Coronary artery (tissue), 2 donors: ENCODE data around the gene HOXA10.

Experiments
- DNase-seq: peaks from one replicate; pipeline ENCODE4 v3.0.0-alpha.2; 2017; ENCODE audit warnings: low spot score
- H3K27ac ChIP-seq, 2 donors: fragments of 200-600 bp; sonication (generic); one replicate each; pipeline ENCODE4 v1.5.1; 2016 to 2019
- H3K4me3 ChIP-seq: fragments of 200-600 bp; sonication (generic); 2 replicates; pipeline ENCODE4 v1.5.1; 2016; ENCODE audit warnings: mild to moderate bottlenecking, moderate library complexity
- TF ChIP-seq, protein P1 (sequence below): fragments of 200-600 bp; sonication (generic); IDR thresholded peaks from one replicate; pipeline ENCODE4 v1.5.1; 2019; ENCODE audit warnings: antibody characterized with exemption

The HOXA10 gene

DNA sequence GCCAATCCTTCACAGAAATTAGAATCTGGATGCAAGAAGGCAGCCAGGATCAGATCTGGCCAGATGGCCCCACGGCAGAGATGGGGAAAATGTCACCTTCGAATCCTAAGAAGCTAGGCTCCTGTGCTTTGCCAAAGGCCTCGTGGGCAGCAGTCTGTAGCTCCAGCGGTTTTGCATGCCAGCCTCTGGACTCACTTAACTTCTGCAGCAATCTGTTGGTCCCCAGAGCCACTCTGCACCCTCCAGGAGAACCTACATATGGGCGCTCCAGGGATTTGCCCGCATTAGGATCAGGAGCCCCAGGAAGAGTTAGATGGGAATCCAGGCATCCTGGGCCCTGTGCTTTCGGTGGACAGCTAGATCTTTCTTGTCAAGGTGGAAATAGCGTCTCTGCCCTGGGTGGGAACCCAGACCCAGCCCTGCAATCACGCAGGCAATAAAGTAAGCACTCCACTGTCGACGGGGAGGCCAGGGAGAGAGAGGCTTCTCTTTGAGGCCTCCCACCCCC, 35.9 kb upstream of the HOXA10 start:
- Histone ChIP-seq H3K27ac (no peak overlapping the region), H3K4me3 (peak overlapping the region; percentile 44)
- no peak for DNase-seq
- TF ChIP-seq, protein P1, sequence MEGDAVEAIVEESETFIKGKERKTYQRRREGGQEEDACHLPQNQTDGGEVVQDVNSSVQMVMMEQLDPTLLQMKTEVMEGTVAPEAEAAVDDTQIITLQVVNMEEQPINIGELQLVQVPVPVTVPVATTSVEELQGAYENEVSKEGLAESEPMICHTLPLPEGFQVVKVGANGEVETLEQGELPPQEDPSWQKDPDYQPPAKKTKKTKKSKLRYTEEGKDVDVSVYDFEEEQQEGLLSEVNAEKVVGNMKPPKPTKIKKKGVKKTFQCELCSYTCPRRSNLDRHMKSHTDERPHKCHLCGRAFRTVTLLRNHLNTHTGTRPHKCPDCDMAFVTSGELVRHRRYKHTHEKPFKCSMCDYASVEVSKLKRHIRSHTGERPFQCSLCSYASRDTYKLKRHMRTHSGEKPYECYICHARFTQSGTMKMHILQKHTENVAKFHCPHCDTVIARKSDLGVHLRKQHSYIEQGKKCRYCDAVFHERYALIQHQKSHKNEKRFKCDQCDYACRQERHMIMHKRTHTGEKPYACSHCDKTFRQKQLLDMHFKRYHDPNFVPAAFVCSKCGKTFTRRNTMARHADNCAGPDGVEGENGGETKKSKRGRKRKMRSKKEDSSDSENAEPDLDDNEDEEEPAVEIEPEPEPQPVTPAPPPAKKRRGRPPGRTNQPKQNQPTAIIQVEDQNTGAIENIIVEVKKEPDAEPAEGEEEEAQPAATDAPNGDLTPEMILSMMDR: no peak

DNA sequence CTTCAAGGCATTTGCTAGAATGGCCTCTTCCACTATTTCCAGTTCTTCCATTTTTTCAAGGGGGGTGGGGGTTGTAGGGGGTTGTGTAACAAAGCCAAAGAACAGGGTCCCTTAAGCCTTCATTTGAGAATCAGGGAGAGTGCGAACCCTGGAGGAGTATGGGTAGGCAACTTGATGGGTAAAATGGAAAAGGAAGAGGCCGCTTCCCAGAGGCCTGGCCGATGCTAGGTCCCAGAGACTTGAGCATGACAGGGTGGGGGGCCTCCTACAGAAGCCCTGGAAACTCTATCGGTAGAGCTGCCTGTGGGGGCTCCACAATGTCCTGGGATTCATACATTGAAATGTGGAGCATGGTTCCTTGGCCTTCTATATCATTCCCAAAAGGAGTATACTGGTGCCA, 34.9 kb upstream of the HOXA10 start:
- Histone ChIP-seq H3K4me3 (no peak overlapping the region), H3K27ac (no peak overlapping the region)
- TF ChIP-seq, protein P1: no peak

DNA sequence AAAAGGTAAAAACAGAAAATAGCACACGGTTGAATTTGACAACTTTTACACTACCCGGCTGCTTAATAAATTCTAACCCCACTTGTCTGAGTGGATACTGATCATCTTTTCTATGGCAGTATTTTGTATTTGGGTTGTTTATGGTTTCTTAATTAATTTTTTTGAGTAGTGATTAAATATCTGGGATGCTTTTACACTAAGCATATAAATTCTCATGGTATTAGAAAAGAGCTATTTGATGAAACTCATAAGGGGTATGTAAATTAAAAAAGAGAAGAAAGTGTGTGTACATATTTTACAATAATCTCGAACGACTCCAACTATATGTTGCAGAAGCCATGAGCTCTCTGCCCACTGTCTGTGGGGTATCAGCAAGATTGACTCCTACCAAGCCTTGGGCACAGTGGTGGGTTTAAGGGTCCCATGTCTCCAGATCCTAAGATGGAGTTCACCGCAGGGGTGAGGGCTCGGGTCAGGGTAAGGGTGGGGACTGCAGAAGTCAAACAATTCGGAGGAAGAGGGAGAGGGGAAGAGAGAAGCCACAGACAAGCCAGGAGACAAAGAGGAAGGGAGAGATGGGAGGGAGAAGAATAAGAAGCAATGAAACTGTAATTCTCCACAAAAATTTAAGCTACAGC, 33.3 kb upstream of the HOXA10 start:
- H3K27ac ChIP-seq: no peak overlapping the region
- TF ChIP-seq, protein P1: no peak
- H3K4me3 ChIP-seq: no peak overlapping the region
- no peak for DNase-seq

More for the DNA sequence above, 34.9 kb upstream of the HOXA10 start:
- DNase-seq: peak; percentile 56

DNA sequence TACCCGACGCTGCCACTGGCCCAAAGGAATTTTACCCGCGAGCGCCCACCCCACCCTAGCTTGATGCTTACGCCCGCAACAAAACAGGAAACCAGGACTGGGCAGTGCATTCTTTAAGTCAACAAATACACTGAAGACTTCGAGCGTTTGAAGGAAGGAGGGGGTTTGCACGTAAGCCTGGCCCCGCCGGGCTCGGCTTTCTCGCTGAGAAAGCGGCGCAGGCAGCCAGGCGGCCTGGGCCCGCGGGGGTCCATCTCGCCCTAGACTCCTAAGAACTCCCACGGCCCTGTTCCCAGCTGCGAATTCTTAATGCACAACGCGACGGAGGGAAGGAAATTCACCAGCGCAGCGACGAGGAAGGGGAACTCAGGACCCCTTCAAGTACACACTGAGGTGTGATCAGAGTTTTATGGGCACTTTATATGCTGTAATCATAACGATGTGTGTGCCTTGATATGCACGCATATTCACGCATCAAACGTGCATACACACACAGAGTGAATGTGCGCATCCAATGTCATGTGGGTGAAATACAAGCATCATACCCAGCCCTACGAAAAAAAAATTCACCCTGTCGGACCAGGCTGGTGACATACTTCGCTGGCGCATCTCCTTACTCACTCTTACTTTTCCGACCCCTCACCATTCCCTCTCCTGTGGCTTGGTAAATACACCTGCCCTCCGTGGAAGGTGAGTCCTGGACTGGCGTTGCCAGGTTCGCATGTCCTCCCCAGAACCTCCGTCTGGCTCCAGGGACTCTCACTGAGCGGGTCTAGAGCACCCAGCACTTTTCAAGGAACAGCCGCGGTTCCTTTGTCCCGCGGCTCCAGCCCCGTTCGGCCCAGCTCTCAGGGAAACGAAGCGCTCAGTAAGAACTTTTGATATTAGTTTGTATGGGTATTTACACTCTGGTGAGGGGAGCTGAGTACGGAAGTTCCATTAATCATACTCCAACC, 31.5 kb upstream of the HOXA10 start:
- no peak for DNase-seq
- TF ChIP-seq, protein P1: no peak
- H3K27ac ChIP-seq: no peak overlapping the region
- peak overlapping the region; percentile 32 for H3K4me3 ChIP-seq

DNA sequence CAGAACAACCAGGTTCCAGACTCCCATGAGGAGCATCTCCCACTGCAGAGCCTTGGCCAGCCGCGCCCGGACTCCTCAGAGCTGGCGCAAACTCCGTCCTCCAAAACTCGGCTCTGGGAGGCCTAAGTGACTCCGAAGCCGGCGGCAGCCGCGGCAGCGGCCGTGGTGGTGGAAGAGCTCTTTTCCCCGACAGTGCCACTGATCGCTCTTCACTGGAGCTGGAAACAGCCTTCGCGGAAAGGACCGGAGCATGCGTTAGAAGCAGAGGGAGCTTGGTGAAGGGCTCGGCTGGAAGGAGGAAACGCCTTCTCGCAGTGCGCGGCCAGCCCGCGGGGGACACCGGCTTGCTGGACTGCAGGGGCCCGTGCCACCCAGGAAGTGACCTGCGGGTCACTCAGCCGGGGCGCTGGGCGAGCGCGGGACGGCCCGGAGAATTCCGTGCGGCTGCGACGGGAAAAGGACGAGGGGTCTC, 30.8 kb upstream of the HOXA10 start:
- no peak for DNase-seq
- peak overlapping the region; percentile 32 for H3K4me3 ChIP-seq
- TF ChIP-seq, protein P1: no peak
- H3K27ac ChIP-seq: no peak overlapping the region

DNA sequence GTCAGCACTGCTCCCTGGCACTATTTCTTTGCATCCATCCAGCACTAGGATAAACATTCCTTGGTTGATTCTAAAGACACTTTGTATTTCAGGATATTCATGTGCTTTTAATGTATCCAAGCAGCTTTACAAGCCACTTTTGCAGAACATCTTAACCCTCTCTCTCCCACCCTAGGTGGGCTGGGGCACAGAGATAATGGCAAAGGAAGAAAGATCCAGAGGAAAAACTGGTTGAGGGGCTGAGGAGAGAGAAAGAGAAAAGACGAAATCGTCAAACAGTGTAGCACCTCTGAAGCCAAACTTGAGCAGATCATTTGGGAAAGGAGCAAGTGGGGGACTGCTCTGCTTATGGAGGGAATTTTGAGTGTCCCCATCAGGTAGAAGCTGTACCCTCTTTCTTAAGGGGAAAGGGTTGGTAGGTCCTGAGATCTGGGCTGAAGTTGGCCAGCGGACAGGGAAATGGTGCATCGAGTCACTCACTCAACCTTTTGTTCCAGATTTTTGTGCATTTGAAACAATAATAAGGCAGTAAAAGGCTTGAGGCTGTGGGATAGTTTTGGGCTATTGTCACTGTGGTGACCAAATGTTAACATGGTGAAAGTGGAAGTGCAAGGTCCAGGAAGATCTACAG, 30.0 kb upstream of the HOXA10 start:
- TF ChIP-seq, protein P1: no peak
- Histone ChIP-seq H3K27ac (no peak overlapping the region), H3K4me3 (no peak overlapping the region)
- DNase-seq: no peak
